Ascending aorta (tissue), 2 donors: ENCODE results near the gene TLR9. TPM values are rescaled to one million over a fixed set of nuclear protein-coding genes. Genes with fewer than 3 reads are reported as not detected.

Source experiments
- DNase-seq, 2 donors: peaks; one replicate each; pipeline ENCODE4 v3.0.0-alpha.2; 2019; ENCODE audit warnings: low spot score in 2 of 2
- H3K27ac ChIP-seq, 2 donors: fragments of 200-600 bp; sonication (generic); one replicate each; pipeline ENCODE4 v1.5.1; 2016 to 2017; ENCODE audit warnings: mild to moderate bottlenecking in 1 of 2
- H3K27me3 ChIP-seq: fragments of 200-600 bp; sonication (generic); one replicate; pipeline ENCODE4 v1.5.1; 2017
- H3K36me3 ChIP-seq, 2 donors: fragments of 200-600 bp; sonication (generic); one replicate each; pipeline ENCODE4 v1.5.1; 2016
- H3K4me1 ChIP-seq, 2 donors: fragments of 200-600 bp; sonication (generic); one replicate each; pipeline ENCODE4 v1.5.1; 2016 to 2017; ENCODE audit warnings: mild to moderate bottlenecking in 1 of 2
- H3K4me3 ChIP-seq, 2 donors: fragments of 200-600 bp; sonication (generic); one replicate each; pipeline ENCODE4 v1.5.1; 2016 to 2017; ENCODE audit warnings: mild to moderate bottlenecking in 1 of 2
- H3K9me3 ChIP-seq, 2 donors: fragments of 200-600 bp; sonication (generic); one replicate each; pipeline ENCODE4 v1.5.1; 2016
- CTCF ChIP-seq, 3 experiments: fragments of 200-600 bp in 2 of 3; fragments of 450-650 bp in 1 of 3; sonication (generic) in 2 of 3; IDR thresholded peaks; one replicate each; pipeline ENCODE4 v1.5.1; 2016 to 2019; ENCODE audit warnings: antibody characterized with exemption in 3 of 3, mild to moderate bottlenecking in 1 of 3, moderate library complexity in 1 of 3
- intact Hi-C: fragments of 100-400 bp; cut with DNase I; formaldehyde crosslinking; loops from one replicate; pipeline ENCODE4 v1.15.1; 2023
- total RNA-seq: library from RNA; depleted of rRNA; stranded (reverse); fragments of >200 nt; gene quantifications from one replicate; pipeline ENCODE4 v1.1.0, GENCODE V29; 2016

Gene TLR9
- total RNA-seq, 1 donor from 2014 or later = not detected

- intact Hi-C loops = loop anchor here (1.0 kb wide), 1 partner anchor 43 kb away; no protein-coding TSS in a partner anchor
- peak; percentile 77 to 95 for DNase-seq
- peak within 1 kb of the TSS; percentile 70 to 74 for H3K27ac ChIP-seq
These were observed 27.4 kb downstream of the TLR9 start, which contains the start of gene ALAS1 for GRCh38 chr3:52197842-52198625. Gene ALAS1, plus strand, starts transcription at chr3:52198160. Its CDS starts 1,082 bp downstream, at chr3:52199242.

GRCh38 chr3:52197499-52197841 is 28.0 kb downstream of the TLR9 start:
- Histone ChIP-seq H3K36me3 (peaks cover 5 to 12% of the 10 kb centered on the region in 2 donors), H3K27me3 (no peaks in the 10 kb centered on the region), H3K4me3 (peak overlapping the region; percentile 81 to 89), H3K9me3 (no peaks in the 10 kb centered on the region), H3K4me1 (peaks cover 0 to 13% of the 10 kb centered on the region in 2 donors), H3K27ac (peak overlapping the region; percentile 70 to 74)
- no peak for TF ChIP-seq CTCF (IDR thresholded peaks at IDR 0.05)
- intact Hi-C loops = no loop called here
- DNase-seq = no peak

More at GRCh38 chr3:52197842-52198625, 27.4 kb downstream of the TLR9 start, which contains the start of gene ALAS1:
- Histone ChIP-seq H3K9me3 (no peaks in the 10 kb centered on the region), H3K4me3 (peak within 1 kb of the TSS; percentile 81 to 89), H3K27me3 (no peaks in the 10 kb centered on the region), H3K4me1 (peaks cover 0 to 13% of the 10 kb centered on the region in 2 donors), H3K36me3 (peaks cover 11 to 17% of the 10 kb centered on the region in 2 donors)
- TF ChIP-seq CTCF (IDR thresholded peaks at IDR 0.05) = peak in 2 of 3 experiments; percentile 3 to 13

GRCh38 chr3:52196977-52197376 is 28.5 kb downstream of the TLR9 start:
- no peaks in the 10 kb centered on the region for H3K9me3 ChIP-seq
- no peak overlapping the region for H3K4me3 ChIP-seq
- no peak for DNase-seq
- TF ChIP-seq CTCF (IDR thresholded peaks at IDR 0.05) = no peak
- intact Hi-C loops = no loop called here
- no peaks in the 10 kb centered on the region for H3K27me3 ChIP-seq
- H3K36me3 ChIP-seq = peaks cover under 1 to 8% of the 10 kb centered on the region in 2 donors
- peaks cover 0 to 13% of the 10 kb centered on the region in 2 donors for H3K4me1 ChIP-seq
- H3K27ac ChIP-seq = no peak overlapping the region

GRCh38 chr3:52195823-52196331 is 29.6 kb downstream of the TLR9 start:
- intact Hi-C loops = no loop called here
- H3K9me3 ChIP-seq = no peaks in the 10 kb centered on the region
- no peak for TF ChIP-seq CTCF (IDR thresholded peaks at IDR 0.05)
- no peak for DNase-seq
- no peak overlapping the region for H3K27ac ChIP-seq
- no peaks in the 10 kb centered on the region for H3K36me3 ChIP-seq
- no peaks in the 10 kb centered on the region for H3K27me3 ChIP-seq
- H3K4me1 ChIP-seq = peaks cover under 1 to 13% of the 10 kb centered on the region in 2 donors
- H3K4me3 ChIP-seq = no peak overlapping the region

- no peak for TF ChIP-seq CTCF (IDR thresholded peaks at IDR 0.05)
- intact Hi-C loops = no loop called here
- Histone ChIP-seq H3K36me3 (no peaks in the 10 kb centered on the region), H3K27me3 (no peaks in the 10 kb centered on the region), H3K4me1 (peaks cover 6 to 17% of the 10 kb centered on the region in 2 donors), H3K9me3 (no peaks in the 10 kb centered on the region), H3K27ac (no peak overlapping the region), H3K4me3 (no peak overlapping the region)
- no peak for DNase-seq
These were observed 30.2 kb downstream of the TLR9 start for GRCh38 chr3:52195291-52195597.
